HG03135 (cell line): ENCODE results near the gene LAMB1.

Source experiments
- ATAC-seq: cut with Tn5 transposase; IDR thresholded peaks from one replicate; pipeline ENCODE4 v1.9.1; 2021; ENCODE audit warnings: mild to moderate bottlenecking, moderate library complexity; ENCODE audit not compliant: unreplicated experiment

The LAMB1 gene

GRCh38 chr7:107884066-107884818 is 118.7 kb downstream of the LAMB1 start:
- ATAC-seq: no peak

DNA sequence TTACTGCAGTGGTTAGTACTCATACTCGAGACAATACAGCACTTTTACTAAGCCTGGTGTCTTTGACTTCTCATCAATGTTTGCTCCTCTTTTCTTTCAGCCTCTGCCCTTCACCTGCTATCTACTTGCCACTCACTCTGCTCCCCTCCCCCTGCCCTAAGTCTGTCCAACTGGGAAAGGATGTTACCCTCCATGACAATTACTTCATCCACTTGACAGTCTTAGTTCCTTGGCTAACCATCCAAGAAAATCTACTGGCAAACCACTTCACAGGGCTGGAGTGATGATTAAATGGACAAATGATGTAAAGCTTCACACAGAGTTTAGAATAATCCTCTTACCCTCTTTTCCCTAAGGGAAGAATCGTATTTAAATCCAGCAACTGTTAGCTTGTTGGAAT is 120.2 kb downstream of the LAMB1 start:
- no peak for ATAC-seq

DNA sequence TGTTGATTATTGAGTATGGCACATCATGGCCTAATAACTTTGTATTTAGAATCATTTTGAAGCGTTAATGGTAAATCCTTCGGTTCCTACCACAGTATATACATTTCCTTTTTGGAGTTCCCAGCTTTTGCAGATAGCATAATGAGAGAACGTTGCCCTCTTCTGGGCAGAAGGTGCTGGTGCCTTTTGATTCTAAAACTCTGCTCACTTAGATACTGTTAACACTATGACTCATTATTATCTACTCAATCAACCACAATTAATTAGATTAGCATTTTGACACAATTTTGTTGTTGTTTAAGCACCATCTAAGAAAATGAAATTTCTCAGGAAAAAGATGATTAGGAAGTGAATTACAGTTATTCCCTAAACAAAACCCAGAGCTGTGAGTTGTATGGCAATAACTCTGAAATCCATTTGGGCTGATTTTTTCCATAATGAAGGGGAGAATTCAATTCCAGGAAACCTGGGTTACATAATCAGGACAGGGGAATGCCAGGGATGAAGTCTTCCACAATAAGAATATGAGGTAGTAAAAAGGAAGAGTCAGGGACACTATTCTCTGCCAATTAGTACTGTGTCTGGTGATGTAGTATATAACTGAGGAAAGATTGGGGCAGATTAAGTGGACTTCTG is 123.4 kb downstream of the LAMB1 start:
- ATAC-seq: no peak

DNA sequence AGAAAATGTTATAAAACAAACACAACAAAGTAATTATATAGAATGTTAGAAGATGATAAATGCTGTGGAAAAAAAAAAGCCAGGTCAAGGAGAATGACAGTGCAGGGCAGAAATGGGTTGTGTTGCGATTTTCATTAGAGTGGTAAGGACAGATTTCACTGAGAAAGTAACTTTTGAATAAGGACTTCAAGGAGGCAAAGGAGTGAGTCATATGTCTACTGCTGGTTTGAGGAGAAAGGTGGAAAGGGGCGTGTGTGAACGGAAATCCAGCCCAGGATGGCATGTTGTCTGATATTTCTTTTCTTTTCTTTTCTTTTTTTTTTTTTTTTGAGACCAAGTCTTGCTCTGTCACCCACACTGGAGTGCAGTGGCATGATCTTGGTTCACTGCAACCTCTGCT is 124.3 kb downstream of the LAMB1 start:
- ATAC-seq: no peak

DNA sequence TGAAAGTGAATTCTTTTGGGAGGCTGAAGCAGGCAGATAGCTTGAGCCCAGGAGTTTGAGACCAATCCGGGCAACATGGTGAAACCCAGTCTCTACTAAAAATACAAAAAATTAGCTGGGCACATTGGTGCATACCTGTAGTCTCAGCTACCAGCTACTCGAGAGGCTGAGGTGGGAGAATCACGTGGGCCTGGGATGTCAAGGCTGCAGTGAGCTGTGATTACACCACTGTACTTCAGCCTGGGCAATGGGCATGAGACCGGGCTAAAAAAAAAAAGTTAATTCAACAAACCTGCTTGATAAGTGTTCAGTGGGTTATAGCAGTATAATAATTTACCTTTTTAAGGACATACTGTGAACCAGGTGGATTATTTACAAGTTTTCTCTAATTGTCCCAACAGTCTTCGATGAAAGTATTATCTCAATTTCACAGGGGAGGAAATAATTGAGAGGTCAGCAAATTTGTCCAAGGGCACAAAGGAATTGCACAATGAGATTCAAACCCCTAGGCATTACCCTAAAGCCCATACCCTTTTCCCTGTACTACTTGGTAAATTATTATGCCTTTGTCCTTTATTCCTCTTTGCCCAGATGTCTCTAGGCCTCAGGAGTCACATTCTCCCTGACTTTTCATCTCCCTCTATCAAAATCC is 125.1 kb downstream of the LAMB1 start:
- no peak for ATAC-seq

DNA sequence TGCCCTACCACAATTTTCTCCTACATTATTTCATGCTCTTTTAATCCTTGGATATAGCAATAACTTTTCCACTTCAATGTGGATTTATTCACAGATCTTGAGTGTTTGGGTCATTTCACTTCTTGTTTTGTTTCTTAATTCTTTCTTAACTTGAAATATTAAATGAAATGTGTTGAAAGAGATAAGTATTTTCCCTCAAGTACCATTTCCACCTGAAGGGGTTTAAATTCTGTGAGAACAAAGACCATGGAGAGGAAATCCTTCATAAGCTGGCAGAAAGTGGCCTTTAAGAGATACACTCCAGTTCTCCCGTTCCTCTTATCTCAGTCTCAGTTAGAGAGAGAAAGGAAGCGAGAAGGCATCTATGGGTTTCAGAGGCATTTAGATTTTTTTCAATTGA is 126.0 kb downstream of the LAMB1 start:
- ATAC-seq: no peak

DNA sequence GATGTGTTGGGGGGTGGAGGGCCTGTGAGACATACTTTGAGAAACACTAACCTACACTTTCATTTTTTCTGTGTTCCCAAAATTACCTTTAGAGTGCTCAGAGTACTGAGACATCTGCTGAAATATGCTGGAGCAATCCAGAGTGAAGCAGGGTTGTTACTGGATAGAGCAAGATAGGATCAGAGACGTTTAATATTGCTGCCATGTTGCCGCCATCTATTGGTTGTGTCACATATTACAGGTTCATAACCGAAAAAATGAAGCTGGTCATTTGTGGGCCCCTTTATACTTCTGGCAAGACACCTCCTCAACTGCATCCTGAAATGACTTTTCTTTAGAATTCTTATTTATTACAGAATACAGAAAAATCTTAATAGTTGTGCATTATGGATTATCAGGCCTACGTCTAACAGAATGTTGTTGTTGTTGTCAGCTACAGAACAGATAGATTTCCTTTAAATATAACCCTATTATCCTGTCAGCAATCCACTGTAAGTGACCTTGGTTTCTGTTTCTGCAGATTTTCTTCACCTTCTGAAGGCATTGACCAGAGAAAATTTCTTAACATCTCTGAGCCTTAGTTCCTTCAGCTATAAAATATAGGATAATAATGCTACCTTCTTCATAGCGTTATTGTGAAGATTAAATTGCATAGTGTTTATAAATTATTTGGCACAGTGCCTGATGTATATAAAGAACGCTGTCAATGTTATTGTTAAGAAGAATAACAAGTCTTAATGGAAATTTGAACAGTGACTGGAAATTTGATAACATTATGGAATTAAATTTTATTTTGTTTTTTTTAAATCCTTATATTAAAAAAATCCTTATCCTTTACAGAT is 128.1 kb downstream of the LAMB1 start:
- ATAC-seq: peak; percentile 70

DNA sequence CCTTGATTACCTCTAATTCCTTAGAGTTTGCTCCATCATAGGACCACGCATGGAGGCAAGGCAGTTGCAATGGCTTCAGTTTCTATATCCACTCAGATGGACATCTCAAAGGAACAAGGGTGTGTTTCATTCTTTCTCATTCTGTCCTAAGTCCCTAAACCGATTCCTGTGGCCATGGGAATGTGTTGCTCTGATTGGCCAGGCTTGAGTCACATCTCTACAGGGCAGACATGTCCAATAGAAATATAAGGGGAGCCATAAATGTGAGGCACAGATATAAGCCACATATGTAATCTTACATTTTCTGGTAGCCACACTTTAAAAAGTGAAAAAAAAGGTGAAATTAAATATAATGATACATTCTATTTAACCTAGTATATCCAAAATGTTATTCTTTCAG is 128.8 kb downstream of the LAMB1 start:
- ATAC-seq: no peak
